SK-N-MC (cell line): ENCODE measurements around the gene LYG1.
"Not testable (repeated sequence)": the region's sequence is repeated elsewhere in the genome, so short reads cannot be mapped to it uniquely, and the experiment has no call there.

Source experiments
- DNase-seq: peaks from one replicate; pipeline ENCODE4 v3.0.0-alpha.2; 2011; ENCODE audit warnings: low read depth, low spot score
- H3K27ac ChIP-seq: fragments of 200-600 bp; sonication (generic); 2 replicates; pipeline ENCODE4 v1.5.1; 2016; ENCODE audit warnings: mixed run types
- H3K36me3 ChIP-seq: fragments of 200-600 bp; sonication (generic); 2 replicates; pipeline ENCODE4 v1.6.1; 2017; ENCODE audit warnings: antibody characterized with exemption, low read length, mixed read lengths; ENCODE audit not compliant: insufficient read depth
- H3K4me3 ChIP-seq: fragments of 200-600 bp; sonication (generic); 2 replicates; pipeline ENCODE4 v1.5.1; 2016
- H3K9ac ChIP-seq: fragments of 200-600 bp; sonication (generic); 2 replicates; pipeline ENCODE4 v1.8.0; 2017; ENCODE audit warnings: mixed run types, mixed read lengths; ENCODE audit not compliant: insufficient read length
- H3K9me3 ChIP-seq: fragments of 200-600 bp; sonication (generic); 2 replicates; pipeline ENCODE4 v1.6.1; 2017; ENCODE audit warnings: low read depth, mild to moderate bottlenecking, antibody characterized with exemption, low read length, moderate library complexity, mixed read lengths
- EZH2 ChIP-seq: fragments of 200-600 bp; sonication (generic); IDR thresholded peaks from one replicate; pipeline ENCODE4 v1.6.1; 2017; ENCODE audit warnings: antibody characterized with exemption
- FOXP2 ChIP-seq: optimal IDR thresholded peaks from 2 replicates; pipeline ENCODE3; 2011; ENCODE audit warnings: mild to moderate bottlenecking, moderate library complexity; ENCODE audit not compliant: insufficient read depth; ENCODE audit errors: extremely low read length, control extremely low read depth
- POLR2AphosphoS5 ChIP-seq: IDR thresholded peaks from 2 replicates; pipeline ENCODE4 v1.6.1; 2012; ENCODE audit warnings: mild to moderate bottlenecking, low read depth, low read length, borderline replicate concordance

LYG1 gene

GRCh38 chr2:99336804-99337112, 35.8 kb upstream of the LYG1 start:
- no peak for TF ChIP-seq POLR2AphosphoS5
- TF ChIP-seq FOXP2, result no peak
- TF ChIP-seq EZH2, result no peak
- peak overlapping the region; percentile 85 for H3K27ac ChIP-seq
- no peaks in the 10 kb centered on the region for H3K9me3 ChIP-seq
- peak; percentile 48 for DNase-seq
- peak overlapping the region; percentile 90 for H3K4me3 ChIP-seq
- peak overlapping the region; percentile 80 for H3K9ac ChIP-seq
- peaks cover 17% of the 10 kb centered on the region for H3K36me3 ChIP-seq

- H3K9ac ChIP-seq, result peak within 1 kb of the TSS; percentile 90
- peak within 1 kb of the TSS; percentile 90 for H3K4me3 ChIP-seq
- TF ChIP-seq EZH2, result no peak
- no peak for TF ChIP-seq FOXP2
- TF ChIP-seq POLR2AphosphoS5, result peak; percentile 98
- H3K9me3 ChIP-seq, result no peaks in the 10 kb centered on the region
- H3K36me3 ChIP-seq, result peaks cover 23% of the 10 kb centered on the region
- DNase-seq, result peak; percentile 98
- H3K27ac ChIP-seq, result peak within 1 kb of the TSS; percentile 85
Measured at GRCh38 chr2:99335911-99336803, 35.2 kb upstream of the LYG1 start, which contains the start of gene TXNDC9. Gene TXNDC9 (minus strand): TSS chr2:99336333. CDS start chr2:99333210, 3,123 bp downstream.

GRCh38 chr2:99325384-99325783, 24.4 kb upstream of the LYG1 start:
- H3K4me3 ChIP-seq, result no peak overlapping the region
- H3K27ac ChIP-seq, result no peak overlapping the region
- no peaks in the 10 kb centered on the region for H3K9me3 ChIP-seq
- TF ChIP-seq POLR2AphosphoS5, result no peak
- TF ChIP-seq EZH2, result no peak
- no peak for TF ChIP-seq FOXP2
- H3K36me3 ChIP-seq, result peaks cover 82% of the 10 kb centered on the region
- no peak overlapping the region for H3K9ac ChIP-seq
- DNase-seq, result no peak

- H3K9ac ChIP-seq, H3K27ac ChIP-seq, H3K9me3 ChIP-seq, DNase-seq, H3K4me3 ChIP-seq: not testable (repeated sequence)
- peaks cover 53% of the 10 kb centered on the region for H3K36me3 ChIP-seq
Measured at GRCh38 chr2:99317873-99318200, 16.8 kb upstream of the LYG1 start.

- Histone ChIP-seq H3K36me3 (peaks cover 50% of the 10 kb centered on the region), H3K9me3 (no peaks in the 10 kb centered on the region), H3K4me3 (no peak overlapping the region), H3K27ac (no peak overlapping the region), H3K9ac (no peak overlapping the region)
- TF ChIP-seq POLR2AphosphoS5, result no peak
- TF ChIP-seq FOXP2, result no peak
- no peak for DNase-seq
Measured at GRCh38 chr2:99317161-99317872, 16.3 kb upstream of the LYG1 start.

- DNase-seq, result no peak
- Histone ChIP-seq H3K27ac (no peak overlapping the region), H3K4me3 (no peak overlapping the region), H3K9me3 (no peaks in the 10 kb centered on the region), H3K36me3 (no peaks in the 10 kb centered on the region), H3K9ac (no peak overlapping the region)
- TF ChIP-seq POLR2AphosphoS5, result no peak
- TF ChIP-seq EZH2, result no peak
- no peak for TF ChIP-seq FOXP2
Measured at GRCh38 chr2:99299580-99299979, 1.4 kb downstream of the LYG1 start.

GRCh38 chr2:99297994-99298393, 3.0 kb downstream of the LYG1 start:
- DNase-seq, result no peak
- no peaks in the 10 kb centered on the region for H3K9me3 ChIP-seq
- no peaks in the 10 kb centered on the region for H3K36me3 ChIP-seq
- H3K4me3 ChIP-seq, result no peak overlapping the region
- no peak overlapping the region for H3K9ac ChIP-seq
- no peak overlapping the region for H3K27ac ChIP-seq
- no peak for TF ChIP-seq FOXP2
- no peak for TF ChIP-seq EZH2
- no peak for TF ChIP-seq POLR2AphosphoS5

GRCh38 chr2:99285526-99285925, 15.5 kb downstream of the LYG1 start:
- Histone ChIP-seq H3K4me3 (no peak overlapping the region), H3K36me3 (no peaks in the 10 kb centered on the region), H3K9ac (no peak overlapping the region), H3K9me3 (no peaks in the 10 kb centered on the region), H3K27ac (no peak overlapping the region)
- TF ChIP-seq FOXP2 (no peak), EZH2 (no peak), POLR2AphosphoS5 (no peak)
- DNase-seq, result no peak
